Kidney (tissue), 14 donors: ENCODE measurements around the gene TRPC3. TPM values are rescaled to one million over a fixed set of nuclear protein-coding genes. Genes with fewer than 3 reads are reported as not detected.

Experiments used
- DNase-seq, 5 donors: peaks; one replicate each; pipeline ENCODE4 v3.0.0-alpha.2; 2013 to 2020
- FAIRE-seq: peaks from 2 replicates; lab custom pipeline; 2012; peaks lifted over from hg19 to GRCh38; lab: Jason Lieb, UNC
- H3K27ac ChIP-seq, 2 donors: one replicate each; pipeline ENCODE4 v1.7.0; 2013; ENCODE audit warnings: low read depth in 2 of 2, low read length in 2 of 2, inconsistent platforms in 1 of 2
- H3K27me3 ChIP-seq: one replicate; pipeline ENCODE4 v1.7.1; 2013; ENCODE audit warnings: low read length, inconsistent platforms; ENCODE audit not compliant: control insufficient read depth, insufficient read depth
- H3K36me3 ChIP-seq, 3 donors: one replicate each; pipeline versions ENCODE4 v1.7.0 to v1.7.1; 2013; ENCODE audit warnings: low read length in 3 of 3, control low read depth in 1 of 3, inconsistent platforms in 1 of 3; ENCODE audit not compliant: insufficient read depth in 3 of 3, control insufficient read depth in 2 of 3
- H3K4me1 ChIP-seq, 3 donors: one replicate each; pipeline versions ENCODE4 v1.7.0 to v1.7.1; 2013; ENCODE audit warnings: low read length in 3 of 3, inconsistent platforms in 1 of 3, low read depth in 1 of 3; ENCODE audit not compliant: control insufficient read depth in 2 of 3, insufficient read depth in 2 of 3
- H3K4me3 ChIP-seq, 3 donors: one replicate each; pipeline versions ENCODE4 v1.7.0 to v1.8.1; 2013; ENCODE audit warnings: low read length in 3 of 3, control low read depth in 1 of 3, inconsistent platforms in 1 of 3
- H3K9ac ChIP-seq, 3 donors: one replicate each; pipeline versions ENCODE4 v1.7.0 to v1.7.1; 2013; ENCODE audit warnings: low read length in 3 of 3, control low read depth in 1 of 3, inconsistent platforms in 1 of 3
- H3K9me3 ChIP-seq, 3 donors: one replicate each; pipeline versions ENCODE4 v1.7.0 to v1.7.1; 2013; ENCODE audit warnings: low read length in 3 of 3, control low read depth in 1 of 3, inconsistent platforms in 1 of 3; ENCODE audit not compliant: control insufficient read depth in 2 of 3, insufficient read depth in 1 of 3
- intact Hi-C: fragments of 100-400 bp; cut with DNase I; formaldehyde crosslinking; loops from one replicate; pipeline ENCODE4 v1.11.1; 2022
- polyA plus RNA-seq: library from polyadenylated mRNA; stranded (reverse); fragments of 350-450 nt; fragmentation: Illumina TruSeq; extraction: RNeasy Lipid Tissue Mini Kit (QIAGEN cat#74804); gene quantifications from one replicate; pipeline ENCODE4 v1.2.3, GENCODE V29; 2014; ENCODE audit warnings: low read depth, low replicate concordance; ENCODE audit not compliant: insufficient read depth
- total RNA-seq: library from RNA; stranded (reverse); fragmentation: NEBNext Ultra II Directional; extraction: Animal tissue kit (Norgen Biotek cat#: 25700); gene quantifications from one replicate; pipeline ENCODE4 v1.2.1, GENCODE V29; 2021
- TF ChIP-seq, protein P1 (sequence below): IDR thresholded peaks from 3 replicates; pipeline ENCODE4 v1.5.1; 2012; ENCODE audit warnings: mild to moderate bottlenecking, moderate library complexity, borderline replicate concordance; ENCODE audit not compliant: insufficient read depth; ENCODE audit errors: extremely low read depth
- donor health status: control.
- donor health status: control.
- donor health status: control.
- donor health status: control.
- donor health status: control.
- donor health status: DM: yes; HTN: yes; CAD: no.
- donor health status: Normal renal cell carcinoma (clear cell type).

TRPC3 gene
- total and polyA plus RNA-seq, 2 donors from 2014 or later = 0.17 to 0.44 TPM

- H3K27ac ChIP-seq = no peak overlapping the region
- intact Hi-C loops = no loop called here
- H3K36me3 ChIP-seq = no peaks in the 10 kb centered on the region
- FAIRE-seq (no peak), DNase-seq (no peak)
- H3K9ac ChIP-seq = no peak overlapping the region
- H3K4me3 ChIP-seq = no peak overlapping the region
- no peaks in the 10 kb centered on the region for H3K4me1 ChIP-seq
- TF ChIP-seq, protein P1, sequence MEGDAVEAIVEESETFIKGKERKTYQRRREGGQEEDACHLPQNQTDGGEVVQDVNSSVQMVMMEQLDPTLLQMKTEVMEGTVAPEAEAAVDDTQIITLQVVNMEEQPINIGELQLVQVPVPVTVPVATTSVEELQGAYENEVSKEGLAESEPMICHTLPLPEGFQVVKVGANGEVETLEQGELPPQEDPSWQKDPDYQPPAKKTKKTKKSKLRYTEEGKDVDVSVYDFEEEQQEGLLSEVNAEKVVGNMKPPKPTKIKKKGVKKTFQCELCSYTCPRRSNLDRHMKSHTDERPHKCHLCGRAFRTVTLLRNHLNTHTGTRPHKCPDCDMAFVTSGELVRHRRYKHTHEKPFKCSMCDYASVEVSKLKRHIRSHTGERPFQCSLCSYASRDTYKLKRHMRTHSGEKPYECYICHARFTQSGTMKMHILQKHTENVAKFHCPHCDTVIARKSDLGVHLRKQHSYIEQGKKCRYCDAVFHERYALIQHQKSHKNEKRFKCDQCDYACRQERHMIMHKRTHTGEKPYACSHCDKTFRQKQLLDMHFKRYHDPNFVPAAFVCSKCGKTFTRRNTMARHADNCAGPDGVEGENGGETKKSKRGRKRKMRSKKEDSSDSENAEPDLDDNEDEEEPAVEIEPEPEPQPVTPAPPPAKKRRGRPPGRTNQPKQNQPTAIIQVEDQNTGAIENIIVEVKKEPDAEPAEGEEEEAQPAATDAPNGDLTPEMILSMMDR = no peak
- H3K27me3 ChIP-seq = no peaks in the 10 kb centered on the region
- H3K9me3 ChIP-seq = no peaks in the 10 kb centered on the region
Observed at GRCh38 chr4:121977251-121978171, 25.7 kb upstream of the TRPC3 start.

GRCh38 chr4:121975784-121976183 lies 23.9 kb upstream of the TRPC3 start:
- Histone ChIP-seq H3K9ac (no peak overlapping the region), H3K27ac (no peak overlapping the region), H3K27me3 (no peaks in the 10 kb centered on the region), H3K36me3 (no peaks in the 10 kb centered on the region), H3K4me3 (no peak overlapping the region), H3K4me1 (no peaks in the 10 kb centered on the region), H3K9me3 (no peaks in the 10 kb centered on the region)
- FAIRE-seq (no peak), DNase-seq (no peak)
- intact Hi-C loops = no loop called here
- TF ChIP-seq, protein P1 = no peak

DNA sequence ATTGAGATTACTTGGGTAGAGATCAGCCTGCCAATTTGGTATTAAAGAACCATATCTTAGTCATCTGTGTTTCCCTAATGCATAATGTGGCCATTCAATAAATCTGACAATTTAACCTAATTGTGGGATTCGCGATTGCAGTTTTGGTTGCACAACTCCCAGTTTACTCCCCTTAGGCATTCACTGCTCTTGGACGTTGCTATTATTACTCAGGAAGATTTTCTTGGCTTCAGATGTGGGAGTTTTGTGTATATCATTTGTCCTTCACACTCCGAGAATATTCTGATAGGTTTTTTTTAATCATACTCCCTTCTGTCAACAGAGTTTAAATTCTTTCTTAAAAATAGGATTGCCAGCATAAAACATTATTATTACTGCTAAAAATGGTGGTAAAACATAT lies 22.0 kb upstream of the TRPC3 start:
- H3K4me1 ChIP-seq = no peaks in the 10 kb centered on the region
- no peak overlapping the region for H3K27ac ChIP-seq
- TF ChIP-seq, protein P1 = no peak
- FAIRE-seq (no peak), DNase-seq (no peak)
- H3K9ac ChIP-seq = no peak overlapping the region
- no peaks in the 10 kb centered on the region for H3K36me3 ChIP-seq
- no peaks in the 10 kb centered on the region for H3K9me3 ChIP-seq
- no peak overlapping the region for H3K4me3 ChIP-seq
- intact Hi-C loops = no loop called here
- H3K27me3 ChIP-seq = no peaks in the 10 kb centered on the region
